Smooth muscle cell of the umbilical artery (primary cell): Measurements from ENCODE around the gene MINAR1. TPM values are rescaled to one million over a fixed set of nuclear protein-coding genes. Genes with fewer than 3 reads are reported as not detected.

Experiments used
- total RNA-seq: library from RNA; depleted of rRNA; stranded (reverse); fragments of >200 nt; gene quantifications from 2 replicates; pipeline ENCODE4 v1.2.3, GENCODE V29; 2014

Gene MINAR1
- total RNA-seq = 1.8 TPM in 2 replicates

GRCh38 chr15:79431636-79432344 lies at the start of gene MINAR1:
Gene MINAR1 (plus strand): TSS chr15:79432336. CDS start chr15:79456148, 23,812 bp downstream.

Other genes starting within 250 kb of the MINAR1 start
- 0.05 TPM in 1 of 2 replicates, not detected in the other for gene ANKRD34C, start 149.6 kb upstream of the MINAR1 start, total RNA-seq
- gene TMED3, start 121.2 kb upstream of the MINAR1 start, total RNA-seq = 134 and 282 TPM in 2 replicates